Measurements from ENCODE around the gene PDE8A.

- TF ChIP-seq, protein P1, sequence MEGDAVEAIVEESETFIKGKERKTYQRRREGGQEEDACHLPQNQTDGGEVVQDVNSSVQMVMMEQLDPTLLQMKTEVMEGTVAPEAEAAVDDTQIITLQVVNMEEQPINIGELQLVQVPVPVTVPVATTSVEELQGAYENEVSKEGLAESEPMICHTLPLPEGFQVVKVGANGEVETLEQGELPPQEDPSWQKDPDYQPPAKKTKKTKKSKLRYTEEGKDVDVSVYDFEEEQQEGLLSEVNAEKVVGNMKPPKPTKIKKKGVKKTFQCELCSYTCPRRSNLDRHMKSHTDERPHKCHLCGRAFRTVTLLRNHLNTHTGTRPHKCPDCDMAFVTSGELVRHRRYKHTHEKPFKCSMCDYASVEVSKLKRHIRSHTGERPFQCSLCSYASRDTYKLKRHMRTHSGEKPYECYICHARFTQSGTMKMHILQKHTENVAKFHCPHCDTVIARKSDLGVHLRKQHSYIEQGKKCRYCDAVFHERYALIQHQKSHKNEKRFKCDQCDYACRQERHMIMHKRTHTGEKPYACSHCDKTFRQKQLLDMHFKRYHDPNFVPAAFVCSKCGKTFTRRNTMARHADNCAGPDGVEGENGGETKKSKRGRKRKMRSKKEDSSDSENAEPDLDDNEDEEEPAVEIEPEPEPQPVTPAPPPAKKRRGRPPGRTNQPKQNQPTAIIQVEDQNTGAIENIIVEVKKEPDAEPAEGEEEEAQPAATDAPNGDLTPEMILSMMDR (conservative IDR thresholded peaks at IDR 0.05): no peak
- no peak for TF ChIP-seq ZFX (IDR thresholded peaks at IDR 0.05)
Observed at GRCh38 chr15:85116925-85117646, 135.4 kb downstream of the PDE8A start.

Data from C4-2B (cell line).